Hematopoietic multipotent progenitor cell (in vitro differentiated cells): Measurements from ENCODE around the gene TMED1. TPM values are rescaled to one million over a fixed set of nuclear protein-coding genes. Genes with fewer than 3 reads are reported as not detected.

Experiments
- DNase-seq, 3 donors: peaks; one replicate each; pipeline ENCODE4 v3.0.0-alpha.2; 2011 to 2015; ENCODE audit warnings: low read depth in 2 of 3, low spot score in 2 of 3
- total RNA-seq: library from RNA; depleted of rRNA; stranded (reverse); fragments of >200 nt; gene quantifications from one replicate; pipeline ENCODE4 v1.2.3, GENCODE V29; 2012

Gene TMED1
- total RNA-seq, 1 donor: 63.6 TPM

DNA sequence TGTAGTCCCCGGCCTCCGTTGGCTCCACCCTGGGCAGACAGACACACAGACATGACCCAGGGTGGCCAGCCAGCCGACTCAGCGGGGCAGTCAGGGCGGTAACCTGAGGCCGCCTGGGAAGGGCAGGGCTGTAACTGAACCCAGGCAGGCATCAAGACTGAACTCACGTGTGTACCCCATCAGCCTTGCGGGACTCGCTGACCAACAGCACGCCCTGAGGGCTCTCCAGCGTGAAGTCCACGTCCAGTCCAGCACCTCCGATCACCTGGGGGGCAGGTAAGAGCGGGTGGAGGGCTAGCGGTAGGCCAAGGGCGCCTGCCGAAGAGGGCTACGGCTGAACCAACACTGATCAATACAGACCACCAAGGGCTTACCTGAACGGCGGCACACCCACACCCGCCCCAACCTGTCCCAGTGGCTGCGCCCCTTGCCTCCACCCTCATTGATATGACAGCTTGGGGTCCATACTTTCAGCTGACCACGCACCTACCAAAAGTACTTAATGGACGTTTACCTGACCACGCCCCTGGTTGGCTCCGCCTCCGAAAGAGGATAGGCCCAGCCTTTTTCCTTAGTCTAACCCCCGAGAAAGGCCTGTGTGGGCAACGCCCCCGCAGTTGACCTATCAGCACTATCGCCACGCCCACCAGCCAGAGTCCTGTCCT, 791 bp downstream of the TMED1 start:
- no peak for DNase-seq

GRCh38 chr19:10832939-10833296, 3.1 kb downstream of the TMED1 start:
- DNase-seq: no peak

DNA sequence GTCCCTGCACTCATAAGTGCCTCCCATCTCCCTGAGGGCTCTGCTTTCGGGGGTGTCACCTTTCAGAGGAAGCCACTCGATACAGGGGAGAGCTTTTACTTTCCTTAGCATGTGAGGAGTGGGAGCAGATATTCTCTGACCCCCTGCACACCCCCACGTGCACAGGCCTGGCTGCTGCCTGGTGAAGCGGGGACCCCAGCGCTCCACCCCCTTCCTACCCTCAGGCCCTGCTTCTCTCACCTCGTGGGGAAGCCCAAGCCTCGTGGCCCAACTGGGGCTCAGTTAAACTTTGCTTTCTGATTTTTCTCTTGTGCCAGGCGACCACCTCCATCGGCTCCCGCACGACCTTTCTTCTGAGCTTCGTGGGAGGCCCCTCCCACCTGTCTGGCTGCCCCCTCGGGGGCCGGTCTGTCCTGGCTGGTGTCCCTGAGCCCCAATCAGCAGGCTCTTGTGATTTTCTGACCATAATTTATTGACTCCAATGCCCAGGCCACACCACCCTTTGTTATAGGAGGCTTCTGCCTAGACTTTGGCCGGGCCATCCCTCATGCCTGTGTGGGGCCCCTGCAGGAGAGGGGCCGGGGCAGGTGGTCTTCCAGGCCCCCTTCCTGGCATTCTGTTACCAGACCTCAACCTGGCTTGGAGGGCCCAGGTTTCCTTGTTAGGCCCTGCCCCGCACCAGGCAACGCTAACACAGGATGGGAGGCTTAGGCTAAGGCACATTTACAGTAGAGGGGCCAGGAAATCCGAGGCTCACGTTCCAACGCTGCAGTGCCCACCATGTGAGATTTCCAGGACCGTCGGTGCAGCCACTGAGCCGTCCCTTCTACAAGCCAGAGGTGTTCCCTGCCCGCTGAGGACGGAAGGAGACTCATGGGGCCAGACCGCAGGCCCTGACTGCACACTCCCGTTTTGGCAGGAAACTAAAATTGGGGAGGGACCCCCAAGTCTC, 3.7 kb downstream of the TMED1 start:
- no peak for DNase-seq

- DNase-seq: no peak
Measured at GRCh38 chr19:10830931-10831779, 4.9 kb downstream of the TMED1 start.

DNA sequence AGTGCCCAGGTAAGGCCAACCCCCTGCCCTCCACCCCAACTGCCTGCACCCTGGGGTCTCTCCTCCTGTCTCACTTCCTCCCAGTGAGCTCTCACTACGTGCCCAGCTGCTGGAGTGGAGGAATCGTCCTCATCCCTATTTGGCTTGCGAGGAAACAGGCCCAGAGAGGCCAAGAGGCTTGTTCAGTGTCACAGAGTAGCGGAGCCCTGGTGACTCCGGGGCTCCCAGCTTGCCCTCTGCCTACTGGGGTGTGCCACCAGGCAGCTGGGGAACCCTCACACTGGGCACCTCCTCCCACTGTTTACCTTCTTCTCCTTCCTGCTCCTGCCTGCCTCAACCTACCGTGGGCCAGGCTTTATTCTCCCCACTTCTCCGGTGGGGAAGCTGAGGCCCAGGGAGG, 5.6 kb downstream of the TMED1 start:
- no peak for DNase-seq

- DNase-seq: no peak
Measured at GRCh38 chr19:10829967-10830366, 6.0 kb downstream of the TMED1 start.

- peak in 1 of 3 donors; percentile 44 for DNase-seq
Measured at GRCh38 chr19:10828981-10829821, 6.8 kb downstream of the TMED1 start.

DNA sequence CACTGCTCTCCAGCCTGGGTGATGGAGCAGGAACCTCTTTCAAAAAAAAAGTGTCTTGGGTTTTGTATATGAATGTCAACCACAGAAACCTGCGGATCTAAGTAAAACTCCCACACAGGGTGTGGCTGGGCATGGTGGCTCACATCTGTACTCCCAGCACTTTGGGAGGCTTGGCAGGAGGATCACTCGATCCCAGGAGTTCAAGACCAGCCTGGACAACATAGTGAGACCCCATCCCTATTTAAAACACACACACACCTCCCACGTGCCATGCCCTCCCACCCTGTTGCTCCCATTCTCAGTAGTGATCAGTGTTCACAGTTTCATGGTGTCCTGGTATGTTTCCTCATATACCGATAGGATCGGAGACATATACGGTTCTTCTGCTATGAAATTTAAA, 9.2 kb downstream of the TMED1 start:
- DNase-seq: no peak

DNA sequence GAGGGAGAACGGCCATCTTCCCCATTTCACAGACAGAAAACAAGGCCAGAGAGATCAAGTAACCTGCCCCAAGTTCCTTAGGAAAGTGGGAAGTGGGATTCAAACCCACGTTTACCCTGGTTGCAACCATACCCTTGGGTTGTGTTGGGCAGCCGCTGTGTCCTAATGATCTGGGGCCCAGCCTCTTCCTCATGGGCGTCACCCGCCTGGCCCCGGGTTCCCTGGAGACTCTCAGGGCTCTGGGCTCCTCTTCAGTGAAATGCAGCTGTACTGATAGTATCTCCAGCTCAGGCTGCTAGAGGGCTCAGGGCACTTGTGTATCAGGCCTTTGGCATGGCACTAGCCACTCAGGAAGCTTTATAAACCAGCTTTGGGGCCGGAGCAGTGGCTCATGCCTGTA, 9.8 kb downstream of the TMED1 start:
- DNase-seq: no peak

DNA sequence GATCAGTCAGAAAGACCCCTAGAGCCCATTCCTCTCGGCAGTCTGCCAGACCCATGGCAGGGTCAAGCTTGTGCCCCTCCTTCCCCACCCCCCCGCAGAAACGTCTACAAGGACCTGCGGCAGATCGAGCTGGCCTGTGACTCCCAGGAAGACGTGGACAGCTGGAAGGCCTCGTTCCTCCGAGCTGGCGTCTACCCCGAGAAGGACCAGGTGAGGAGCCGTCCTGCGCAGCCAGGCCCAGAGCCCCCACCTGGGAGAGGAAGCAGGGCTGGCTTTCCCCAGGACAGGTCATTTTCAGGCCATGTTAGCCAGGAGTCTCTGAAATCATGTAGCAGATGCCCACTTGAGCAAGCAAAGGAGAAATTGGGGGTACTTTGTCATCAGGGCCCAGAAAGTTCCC, 12.3 kb downstream of the TMED1 start:
- DNase-seq: no peak

DNA sequence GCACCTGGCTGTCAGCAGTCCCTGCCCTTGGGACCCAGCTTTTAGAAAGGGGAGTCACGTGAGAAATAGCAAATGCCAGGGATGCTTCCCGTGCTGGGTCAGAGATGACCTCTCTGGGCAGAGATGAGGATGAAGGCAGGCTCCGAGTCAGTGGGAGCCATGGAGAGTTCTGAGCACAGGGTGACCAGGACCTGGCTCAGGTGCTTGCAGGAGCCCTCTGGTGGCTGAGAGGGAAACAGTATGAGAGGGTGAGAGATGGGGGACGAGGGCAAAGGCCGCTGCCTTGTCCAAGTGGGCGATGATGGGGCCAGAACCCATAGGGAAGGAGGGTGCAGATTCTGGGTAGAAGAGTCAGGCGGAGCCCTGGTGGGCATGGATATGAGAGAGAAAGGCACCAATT, 15.8 kb downstream of the TMED1 start:
- no peak for DNase-seq

DNA sequence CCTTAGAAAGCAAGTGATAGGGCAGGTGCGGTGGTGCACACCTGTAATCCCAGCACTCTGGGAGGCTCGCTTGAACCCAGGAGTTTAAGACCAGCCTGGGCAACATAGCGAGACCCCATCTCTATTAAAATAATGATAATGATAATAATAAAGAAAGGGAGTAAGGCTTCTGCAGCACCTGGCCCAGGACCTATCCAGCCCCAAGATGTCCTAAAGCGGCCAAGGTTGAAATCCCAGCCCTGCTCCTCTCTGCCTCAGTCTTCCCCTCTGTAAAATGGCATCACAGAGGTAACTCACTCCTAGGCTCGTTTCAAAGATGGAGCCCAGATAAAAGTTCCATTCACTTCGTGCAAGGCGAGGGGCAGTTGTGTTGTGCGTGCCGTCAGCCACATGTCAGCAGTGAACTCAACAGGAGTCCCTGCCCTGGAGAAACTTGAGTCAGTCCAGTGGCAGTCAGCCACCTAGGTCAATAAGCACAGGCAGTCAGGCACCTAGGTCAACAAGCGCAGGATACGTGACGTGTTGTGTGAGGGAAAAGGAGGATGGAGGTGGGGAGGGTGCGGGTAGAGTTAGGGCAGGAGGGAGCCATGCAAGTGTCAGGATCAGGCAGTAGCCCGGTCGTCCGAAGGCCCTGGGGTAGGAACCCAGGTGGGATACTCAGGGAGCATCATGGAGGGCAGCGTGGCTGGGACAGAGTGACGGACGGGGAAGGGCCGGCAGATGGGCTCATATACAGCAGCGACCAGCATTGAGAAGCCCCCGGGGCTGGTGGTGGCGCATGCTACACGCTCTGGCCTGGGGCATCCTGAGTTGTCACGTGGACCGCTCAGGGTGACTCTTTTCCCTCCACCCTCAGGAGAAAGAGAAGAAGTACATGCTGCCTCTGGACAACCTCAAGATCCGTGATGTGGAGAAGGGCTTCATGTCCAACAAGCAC, 16.6 kb downstream of the TMED1 start:
- no peak for DNase-seq

GRCh38 chr19:10818301-10819123, 17.5 kb downstream of the TMED1 start:
- DNase-seq: no peak

GRCh38 chr19:10817291-10818038, 18.5 kb downstream of the TMED1 start:
- no peak for DNase-seq

GRCh38 chr19:10816691-10817090, 19.3 kb downstream of the TMED1 start:
- no peak for DNase-seq

DNA sequence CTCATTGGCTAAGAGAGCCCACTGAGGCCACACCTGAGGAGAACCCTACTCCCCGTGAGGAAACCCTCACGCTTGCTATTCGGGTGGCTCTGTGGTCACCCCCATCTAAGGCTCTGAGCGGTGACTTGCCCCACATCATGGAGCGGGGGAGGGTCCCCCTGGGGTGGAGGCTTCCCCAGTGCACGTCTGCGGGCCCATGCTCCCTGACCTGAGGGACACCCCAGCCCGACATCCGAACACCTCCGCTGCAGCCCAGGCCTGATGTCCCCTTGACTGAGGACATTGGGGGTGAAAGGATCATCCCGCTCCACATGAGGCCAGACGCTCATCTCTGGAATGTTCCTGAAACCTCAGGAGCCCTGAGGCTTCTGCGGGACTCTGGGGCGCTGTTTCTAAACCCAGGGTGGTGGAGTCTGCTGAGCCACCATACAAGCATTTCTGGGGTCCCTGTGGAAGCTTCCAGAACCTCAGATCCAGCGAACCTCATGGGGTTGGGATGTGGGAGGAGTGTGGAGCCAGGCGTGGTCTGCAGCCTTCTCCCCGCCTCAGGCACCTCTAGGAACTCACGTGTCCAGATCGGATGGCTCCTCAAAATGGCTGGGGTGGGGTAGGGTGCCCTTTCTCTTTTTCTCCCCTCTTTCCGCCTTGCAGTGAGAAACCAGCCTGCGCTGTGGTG, 19.9 kb downstream of the TMED1 start:
- DNase-seq: no peak

DNA sequence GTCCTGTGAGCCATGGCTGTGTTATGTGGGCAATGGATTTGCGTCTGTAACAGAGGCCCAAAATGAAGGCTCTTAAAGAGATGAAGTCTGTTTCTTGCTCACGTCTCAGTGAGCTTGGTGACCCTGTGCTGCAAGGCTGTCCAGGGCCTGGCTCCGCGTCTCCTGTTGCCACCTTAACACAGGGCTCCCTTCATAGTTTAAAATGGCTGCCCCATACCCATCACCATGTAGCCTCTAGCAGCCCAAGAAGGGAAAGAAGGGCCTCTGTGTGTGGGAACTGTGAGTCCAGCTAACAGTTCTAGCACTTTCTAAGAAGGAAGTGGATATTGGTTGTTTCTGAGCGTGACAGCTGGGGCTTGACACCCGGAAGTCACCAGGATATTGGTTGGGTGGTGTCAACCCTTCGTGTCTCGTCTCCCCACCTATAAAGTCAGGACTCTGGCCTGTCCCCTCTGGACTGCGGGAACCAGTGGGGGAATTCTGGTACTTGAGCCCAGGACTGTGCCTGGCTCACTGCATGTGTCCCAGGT, 20.9 kb downstream of the TMED1 start:
- DNase-seq: no peak
